ENCODE data around the gene TXNRD1. TPM values are rescaled to one million over a fixed set of nuclear protein-coding genes. Genes with fewer than 3 reads are reported as not detected.
"Not testable (repeated sequence)": the region's sequence is repeated elsewhere in the genome, so short reads cannot be mapped to it uniquely, and the experiment has no call there.

TXNRD1 gene
- total RNA-seq, 1 donor from 2014 or later: 42.7 TPM

DNA sequence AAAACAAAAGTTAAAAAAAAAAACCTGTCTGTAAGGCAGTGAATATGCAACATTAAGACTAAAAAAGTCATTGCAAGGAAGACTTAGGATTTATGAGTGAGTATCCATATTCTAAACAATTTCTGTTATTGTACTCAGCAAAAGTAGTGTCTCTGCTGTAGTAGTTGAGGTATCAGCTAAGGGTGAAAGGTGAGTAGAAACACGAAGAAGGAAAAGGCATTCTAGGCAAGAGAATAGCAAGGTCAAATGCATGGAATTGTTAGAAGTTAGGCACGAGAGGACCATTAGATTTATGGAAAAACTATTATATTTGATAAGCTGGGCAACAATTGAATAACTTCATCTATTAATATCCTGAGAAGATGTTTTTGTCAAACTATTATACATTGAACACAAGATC is 89.8 kb downstream of the TXNRD1 start:
- DNase-seq: no peak

DNA sequence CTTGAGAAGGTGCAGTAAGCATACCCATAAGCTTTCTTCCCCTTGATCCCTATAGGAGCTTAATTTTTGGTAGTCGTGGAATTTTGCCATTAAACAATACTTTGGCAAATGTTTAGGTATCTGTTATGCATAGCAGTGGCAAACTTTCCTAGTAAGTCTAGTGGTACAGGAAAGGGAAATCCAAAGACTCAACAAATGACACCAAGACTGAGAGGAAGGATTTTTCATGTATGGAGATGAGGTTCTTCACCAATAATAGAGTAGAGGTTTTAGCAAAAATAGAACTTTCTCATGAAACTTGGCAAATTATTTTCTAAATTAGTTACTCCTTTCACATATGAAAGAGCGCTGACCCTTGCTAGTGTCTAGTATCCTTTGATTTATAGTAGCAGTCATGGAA is 90.8 kb downstream of the TXNRD1 start:
- DNase-seq: no peak

DNA sequence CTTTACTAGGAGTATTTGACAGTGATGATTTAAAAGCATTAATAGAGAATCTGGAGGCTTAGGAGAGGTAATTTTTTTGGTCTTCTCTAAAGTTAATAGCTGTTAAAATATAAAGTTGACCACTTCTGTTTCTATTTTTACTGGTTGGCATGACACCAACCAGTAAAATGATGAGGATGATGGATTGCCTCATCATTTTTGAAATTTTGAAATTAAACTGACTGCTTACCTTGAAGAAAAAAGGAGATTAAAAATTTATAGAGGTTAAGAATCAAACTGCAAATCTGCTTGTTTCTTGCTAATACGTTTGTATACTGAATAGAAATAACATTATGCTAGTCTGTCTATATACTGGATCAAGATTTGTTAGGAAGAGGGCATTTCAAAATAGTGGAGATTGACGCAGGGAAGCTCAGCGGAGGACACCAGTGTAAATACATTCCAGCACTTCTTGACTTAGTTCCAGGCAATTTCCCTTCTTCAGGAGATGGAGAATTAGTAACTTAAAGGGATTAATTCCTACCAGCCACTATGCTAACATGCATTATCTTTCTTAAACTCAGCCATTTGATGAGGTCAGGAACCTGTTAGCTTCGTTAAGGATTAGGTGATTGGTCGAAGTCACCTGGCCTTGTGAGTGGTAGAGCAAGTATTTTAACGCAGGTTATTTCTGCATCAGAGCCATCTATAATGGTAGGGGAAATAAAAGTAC is 91.5 kb downstream of the TXNRD1 start:
- DNase-seq: no peak

GRCh38 chr12:104307655-104308000 is 92.0 kb downstream of the TXNRD1 start:
- DNase-seq: no peak

GRCh38 chr12:104309446-104309993 is 93.9 kb downstream of the TXNRD1 start:
- no peak for DNase-seq

DNA sequence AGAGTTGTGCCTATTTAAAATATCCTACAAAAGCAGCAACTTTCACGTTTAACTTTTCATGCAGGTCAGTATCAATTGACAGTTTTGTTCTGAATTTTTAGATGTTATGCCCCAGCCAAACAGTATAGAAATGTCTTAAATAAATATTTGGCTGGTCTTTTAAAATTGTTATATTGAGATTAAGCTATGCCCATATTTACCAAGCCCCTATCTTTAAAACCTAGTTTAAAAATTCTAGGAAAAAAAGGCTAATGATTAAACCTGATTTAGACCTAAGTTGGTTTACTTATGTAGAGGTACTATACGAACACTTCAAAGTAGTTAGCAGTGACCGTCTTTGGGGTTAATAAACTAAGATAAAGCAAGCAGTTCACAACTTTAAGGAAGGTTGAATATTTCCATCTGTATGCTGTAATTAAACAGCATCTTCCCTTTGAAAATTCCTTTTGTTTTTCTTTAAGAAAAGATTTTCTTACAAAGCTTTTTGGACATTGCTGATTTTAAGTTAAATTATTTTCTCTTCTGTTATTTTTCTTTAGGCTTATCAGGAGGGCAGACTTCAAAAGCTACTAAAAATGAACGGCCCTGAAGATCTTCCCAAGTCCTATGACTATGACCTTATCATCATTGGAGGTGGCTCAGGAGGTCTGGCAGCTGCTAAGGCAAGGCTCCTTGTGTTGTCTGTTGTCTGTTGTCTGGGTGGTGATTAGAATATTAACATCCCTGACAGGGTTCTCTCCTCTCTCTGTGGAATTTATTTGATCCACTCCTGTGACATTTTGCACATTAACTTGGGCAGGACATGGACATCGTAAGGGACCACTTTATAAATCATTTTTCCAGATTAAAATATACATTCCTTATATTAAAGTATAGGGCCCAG is 95.4 kb downstream of the TXNRD1 start:
- no peak for DNase-seq

DNA sequence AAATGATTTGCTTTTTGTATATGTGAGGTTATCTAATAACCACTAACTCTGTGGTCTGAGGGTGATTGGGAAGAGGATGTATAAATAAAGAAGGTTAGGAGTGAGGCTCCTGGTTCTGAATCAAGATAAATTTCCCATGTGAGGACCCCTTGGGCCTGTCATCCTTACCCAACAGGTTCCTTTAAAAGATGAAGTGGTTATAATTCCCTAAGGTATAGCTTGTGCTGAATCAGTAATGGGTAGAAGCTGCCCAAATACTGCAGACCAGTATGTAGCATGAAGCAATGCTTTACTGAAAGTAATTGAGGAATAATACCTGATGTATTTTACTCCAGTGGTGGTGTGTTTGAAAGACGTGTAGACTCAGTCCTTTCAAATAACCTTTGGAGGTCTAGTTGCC is 96.6 kb downstream of the TXNRD1 start:
- DNase-seq: no peak

- no peak for DNase-seq
Measured at GRCh38 chr12:104312654-104313053, 97.1 kb downstream of the TXNRD1 start.

GRCh38 chr12:104313568-104314241 is 98.1 kb downstream of the TXNRD1 start:
- DNase-seq: no peak

DNA sequence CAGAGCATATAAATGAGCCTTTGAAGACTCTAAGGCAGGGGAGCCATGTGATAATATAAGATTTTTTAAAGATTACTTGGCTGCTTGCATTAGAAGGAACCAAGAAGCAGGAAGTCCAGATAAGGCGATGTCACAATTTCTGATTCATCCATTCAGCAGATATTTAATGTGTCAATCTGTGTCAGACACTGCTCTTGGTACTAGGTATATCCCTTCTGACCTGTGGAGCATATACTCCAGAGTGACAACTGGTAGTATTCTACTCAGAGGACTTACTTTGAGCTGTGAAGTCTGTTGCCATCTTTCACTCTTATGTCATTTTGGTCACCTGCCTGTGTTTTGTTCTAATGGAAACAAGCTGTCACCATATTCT is 98.6 kb downstream of the TXNRD1 start:
- no peak for DNase-seq

DNA sequence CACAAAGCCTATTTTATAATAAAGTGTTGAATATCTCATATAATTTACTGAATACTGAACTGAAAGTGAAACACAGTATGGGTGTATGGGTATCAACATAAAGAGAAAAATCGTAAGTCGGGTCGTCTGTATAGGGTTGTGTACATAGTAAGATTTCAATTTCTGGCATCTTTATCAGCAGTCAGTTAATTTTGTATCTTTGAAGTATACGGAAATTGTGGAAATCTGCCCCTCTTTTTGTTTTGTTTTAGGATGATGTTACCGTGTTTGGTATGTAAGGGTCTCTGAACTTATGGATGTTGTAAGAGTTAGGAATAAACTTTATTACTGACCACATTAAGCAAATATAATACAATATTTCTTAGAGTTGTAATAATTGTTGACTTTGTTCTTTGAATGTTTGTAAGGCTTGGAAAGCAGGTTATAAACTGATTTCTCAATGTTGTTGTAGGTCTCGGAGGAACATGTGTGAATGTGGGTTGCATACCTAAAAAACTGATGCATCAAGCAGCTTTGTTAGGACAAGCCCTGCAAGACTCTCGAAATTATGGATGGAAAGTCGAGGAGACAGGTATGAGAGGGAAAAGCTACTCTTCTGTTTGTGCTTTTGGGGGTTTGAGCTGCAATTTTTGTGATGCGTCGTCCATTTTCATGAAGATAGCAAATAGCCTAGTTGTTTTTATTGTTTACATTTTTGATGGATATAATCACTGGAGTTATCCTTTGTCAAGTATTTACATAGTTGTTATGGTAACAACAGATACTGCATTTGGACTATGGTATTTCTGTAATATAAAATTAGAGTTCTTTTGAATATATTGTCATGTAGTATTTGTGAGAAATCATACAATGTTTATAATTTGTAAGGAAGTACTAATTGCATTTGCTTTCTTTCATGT is 100.0 kb downstream of the TXNRD1 start:
- DNase-seq: no peak

- DNase-seq: no peak
Measured at GRCh38 chr12:104316936-104317335, 101.4 kb downstream of the TXNRD1 start.

GRCh38 chr12:104317538-104318210 is 102.1 kb downstream of the TXNRD1 start:
- DNase-seq: no peak

- DNase-seq: no peak
Measured at GRCh38 chr12:104319028-104319427, 103.4 kb downstream of the TXNRD1 start.

GRCh38 chr12:104319918-104320626 is 104.5 kb downstream of the TXNRD1 start:
- no peak for DNase-seq

DNA sequence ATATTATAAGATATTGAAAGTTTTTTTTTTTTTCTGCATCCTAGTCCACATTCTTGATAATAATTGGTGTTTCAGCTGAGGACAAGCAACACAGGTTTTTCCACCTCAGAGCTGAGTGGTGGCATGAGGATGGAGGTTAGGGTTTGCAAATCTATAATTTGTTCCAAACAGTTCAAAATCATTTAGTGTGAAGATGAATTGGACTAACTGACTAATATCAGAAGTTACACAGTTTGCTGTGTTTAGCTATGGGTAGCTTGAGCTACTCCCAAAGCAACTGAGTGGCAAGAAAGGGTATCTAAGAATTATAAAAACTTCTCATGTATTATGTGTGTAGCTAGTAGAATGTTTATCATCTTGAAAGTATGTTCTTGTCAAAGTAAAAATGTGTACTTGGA is 105.0 kb downstream of the TXNRD1 start:
- no peak for DNase-seq

GRCh38 chr12:104321949-104322348 is 106.4 kb downstream of the TXNRD1 start:
- DNase-seq: no peak

DNA sequence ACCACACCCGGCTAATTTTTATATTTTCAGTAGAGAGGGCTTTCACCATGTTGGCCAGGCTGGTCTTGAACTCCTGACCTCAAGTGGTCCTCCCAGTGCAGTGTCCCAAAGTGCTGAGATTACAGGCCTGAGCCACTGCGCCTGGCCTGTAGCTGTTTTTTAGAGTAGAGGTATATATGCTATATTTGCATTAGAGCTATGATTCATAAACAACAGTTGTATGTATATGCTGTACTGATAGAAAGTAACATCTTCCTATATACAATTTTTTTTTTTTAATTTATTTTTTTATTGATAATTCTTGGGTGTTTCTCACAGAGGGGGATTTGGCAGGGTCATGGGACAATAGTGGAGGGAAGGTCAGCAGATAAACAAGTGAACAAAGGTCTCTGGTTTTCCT is 107.0 kb downstream of the TXNRD1 start:
- not testable (repeated sequence) for DNase-seq

DNA sequence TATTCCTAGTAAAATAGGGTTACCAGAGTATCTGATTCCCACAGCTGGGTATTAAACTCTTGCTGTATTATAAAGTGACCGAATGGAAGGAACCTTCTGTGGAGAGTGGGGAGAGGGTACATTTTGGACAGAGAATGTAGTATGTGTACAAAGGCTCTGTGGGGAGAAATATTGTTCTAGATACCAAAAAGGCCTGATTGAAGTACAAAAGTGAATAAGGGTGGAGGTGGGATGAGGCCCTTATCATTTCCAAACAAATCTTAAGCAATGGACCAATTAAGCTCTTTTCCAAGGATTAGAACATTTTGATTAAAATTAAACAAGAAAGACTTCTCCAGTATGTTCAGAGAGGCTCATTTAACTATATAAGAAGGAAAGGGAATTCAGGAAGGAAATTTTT is 108.3 kb downstream of the TXNRD1 start:
- no peak for DNase-seq

DNA sequence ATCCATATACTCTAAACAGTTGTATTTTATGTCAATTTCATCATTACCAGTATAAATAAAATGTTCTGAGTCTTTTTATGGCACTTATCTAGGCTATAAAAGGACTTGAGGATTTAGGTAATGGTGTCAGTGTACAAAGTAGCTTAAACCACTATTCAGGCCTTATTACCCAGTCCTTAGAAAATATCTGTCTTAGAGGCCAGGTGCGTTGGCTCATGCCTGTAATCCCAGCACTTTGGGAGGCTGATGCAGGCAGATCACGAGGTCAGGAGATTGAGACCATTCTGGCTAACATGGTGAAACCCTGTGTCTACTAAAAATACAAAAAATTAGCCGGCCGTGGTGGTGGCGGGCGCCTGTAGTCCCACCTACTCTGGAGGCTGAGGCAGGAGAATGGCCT is 112.7 kb downstream of the TXNRD1 start:
- DNase-seq: not testable (repeated sequence)

- no peak for DNase-seq
Measured at GRCh38 chr12:104328790-104329189, 113.2 kb downstream of the TXNRD1 start.
